Keratinocyte (primary cell): ENCODE results near the gene DTD1. TPM values are rescaled to one million over a fixed set of nuclear protein-coding genes. Genes with fewer than 3 reads are reported as not detected.

Source experiments
- DNase-seq: peaks from one replicate; pipeline ENCODE4 v3.0.0-alpha.2; 2011; ENCODE audit warnings: low read depth, missing footprints, low spot score
- FAIRE-seq: peaks from 2 replicates; lab custom pipeline; 2011; peaks lifted over from hg19 to GRCh38; lab: Jason Lieb, UNC
- H2AFZ ChIP-seq: 2 replicates; pipeline ENCODE4 v1.6.0; 2012; ENCODE audit warnings: low read length, control low read depth, inconsistent platforms; ENCODE audit not compliant: control insufficient read depth
- H3K27ac ChIP-seq: 2 replicates; pipeline ENCODE4 v1.5.1; 2011; ENCODE audit warnings: low read length; ENCODE audit not compliant: control insufficient read depth, insufficient read depth
- H3K27me3 ChIP-seq: 3 replicates; pipeline ENCODE4 v1.6.0; 2011; ENCODE audit warnings: low read length; ENCODE audit not compliant: control insufficient read depth, insufficient read depth; ENCODE audit errors: extremely low read depth
- H3K36me3 ChIP-seq, 2 experiments: 2 replicates in 1 of 2; 3 replicates in 1 of 2; pipeline ENCODE4 v1.5.1; 2011; ENCODE audit warnings: low read length in 2 of 2, mild to moderate bottlenecking in 1 of 2; ENCODE audit not compliant: control insufficient read depth in 2 of 2, insufficient read depth in 2 of 2; ENCODE audit errors: extremely low read depth in 1 of 2
- H3K4me1 ChIP-seq: 3 replicates; pipeline ENCODE4 v1.5.1; 2011; ENCODE audit warnings: low read length; ENCODE audit not compliant: control insufficient read depth, insufficient read depth; ENCODE audit errors: extremely low read depth
- H3K4me2 ChIP-seq: 3 replicates; pipeline ENCODE4 v1.6.0; 2011; ENCODE audit warnings: low read depth, low read length; ENCODE audit not compliant: control insufficient read depth, insufficient read depth; ENCODE audit errors: extremely low read depth
- H3K4me3 ChIP-seq, 3 experiments: fragments of 200-600 bp in 1 of 3; sonication (generic) in 1 of 3; 2 replicates in 2 of 3; 3 replicates in 1 of 3; pipeline ENCODE4 v1.5.1; 2011 to 2016; ENCODE audit warnings: low read length in 3 of 3, mild to moderate bottlenecking in 3 of 3, control low read depth in 2 of 3, inconsistent platforms in 1 of 3, low read depth in 1 of 3, mixed read lengths in 1 of 3, mixed run types in 1 of 3, moderate library complexity in 1 of 3; ENCODE audit not compliant: control insufficient read depth in 2 of 3, insufficient read depth in 2 of 3; ENCODE audit errors: extremely low read depth in 1 of 3
- H3K79me2 ChIP-seq: 2 replicates; pipeline ENCODE4 v1.6.0; 2012; ENCODE audit warnings: low read length; ENCODE audit not compliant: control insufficient read depth, insufficient read depth
- H3K9ac ChIP-seq: 3 replicates; pipeline ENCODE4 v1.6.0; 2011; ENCODE audit warnings: low read length; ENCODE audit not compliant: control insufficient read depth, insufficient read depth; ENCODE audit errors: extremely low read depth
- H3K9me1 ChIP-seq: 3 replicates; pipeline ENCODE4 v1.6.0; 2011; ENCODE audit warnings: low read length; ENCODE audit not compliant: control insufficient read depth, insufficient read depth; ENCODE audit errors: extremely low read depth
- H3K9me3 ChIP-seq: 2 replicates; pipeline ENCODE4 v1.5.1; 2012; ENCODE audit warnings: low read depth, low read length; ENCODE audit not compliant: control insufficient read depth
- H4K20me1 ChIP-seq: 3 replicates; pipeline ENCODE4 v1.6.0; 2011; ENCODE audit warnings: low read length; ENCODE audit not compliant: control insufficient read depth, insufficient read depth; ENCODE audit errors: extremely low read depth
- EZH2 ChIP-seq: IDR thresholded peaks from one replicate; pipeline ENCODE4 v1.6.1; 2012; ENCODE audit warnings: inconsistent platforms, mild to moderate bottlenecking, low read length, moderate library complexity
- dilution Hi-C: fragments of 300-500 bp; cut with MboI; formaldehyde crosslinking; loops from one replicate; pipeline ENCODE4 v1.7.0; 2020; ENCODE audit warnings: low sequenced_read_pairs; ENCODE audit not compliant: extremely low pct_ligation_motif_present
- polyA plus RNA-seq, 5 experiments: library from polyadenylated mRNA; depleted of rRNA in 3 of 5; stranded (reverse) in 3 of 5; stranded (forward) in 1 of 5; unstranded in 1 of 5; fragments of >200 nt; gene quantifications; 1 replicate in 1 of 5; 2 replicates in 3 of 5; 3 replicates in 1 of 5; pipeline versions ENCODE4 v1.2.1 to v1.2.3, GENCODE V29; 2011 to 2012; ENCODE audit warnings: missing spikeins in 2 of 5, low read depth in 1 of 5, low replicate concordance in 1 of 5
- TF ChIP-seq, protein P1 (sequence below), 3 experiments: IDR thresholded peaks in 1 of 3; conservative IDR thresholded peaks in 1 of 3; optimal IDR thresholded peaks in 1 of 3; 2 replicates in 2 of 3; 3 replicates in 1 of 3; pipeline versions ENCODE3 to v1.5.1; 2011; ENCODE audit warnings: low read length in 3 of 3, mild to moderate bottlenecking in 3 of 3, moderate library complexity in 2 of 3, control low read depth in 1 of 3, inconsistent platforms in 1 of 3; ENCODE audit not compliant: insufficient read depth in 2 of 3; ENCODE audit errors: extremely low read depth in 1 of 3

Gene DTD1
- polyA plus RNA-seq, 1 donor (not counting 4 experiments of a cell fraction or from before 2014, with no cell fraction given): 68.3 TPM

DNA sequence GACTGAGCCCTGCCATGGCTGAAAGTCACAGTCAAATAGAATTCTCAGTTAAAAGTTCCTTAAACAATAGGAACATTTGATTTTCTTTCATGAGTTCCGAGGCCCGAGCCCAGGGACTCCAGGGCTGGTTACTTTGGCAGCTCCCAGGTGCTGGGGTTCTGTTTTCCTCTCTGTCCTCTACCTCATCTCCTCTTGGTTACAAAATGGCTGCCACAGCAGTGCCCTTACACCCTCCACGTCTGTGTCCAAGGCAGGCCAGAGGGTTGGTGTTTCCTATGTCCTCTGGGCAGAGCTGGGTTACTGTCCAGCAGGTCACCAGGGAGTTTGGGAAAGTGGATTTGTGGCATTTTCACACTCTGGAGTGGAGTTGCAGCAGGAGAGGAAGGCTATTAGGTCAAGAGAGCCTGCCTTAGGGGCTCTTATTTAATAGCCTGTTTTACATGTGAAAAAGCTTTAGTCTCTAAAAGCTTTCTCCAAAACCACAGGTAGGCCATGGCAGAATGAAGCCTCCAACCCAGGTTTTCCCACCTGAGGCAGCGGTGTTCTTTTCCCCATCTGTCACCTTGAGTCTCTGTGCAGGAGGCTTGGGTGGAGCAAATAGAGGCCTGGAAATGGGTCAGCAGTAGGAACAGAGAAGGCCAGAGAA is 111.0 kb downstream of the DTD1 start:
- Histone ChIP-seq H4K20me1 (no peaks in the 10 kb centered on the region), H3K79me2 (no peaks in the 10 kb centered on the region), H3K9me1 (no peaks in the 10 kb centered on the region), H3K9me3 (no peaks in the 10 kb centered on the region), H3K9ac (no peak overlapping the region), H3K27ac (no peak overlapping the region), H3K4me3 (no peak overlapping the region), H3K27me3 (no peaks in the 10 kb centered on the region), H3K4me2 (no peak overlapping the region), H3K4me1 (peaks cover 6% of the 10 kb centered on the region), H2AFZ (no peak overlapping the region), H3K36me3 (peaks cover 3 to 4% of the 10 kb centered on the region in 2 experiments)
- TF ChIP-seq, protein P1, sequence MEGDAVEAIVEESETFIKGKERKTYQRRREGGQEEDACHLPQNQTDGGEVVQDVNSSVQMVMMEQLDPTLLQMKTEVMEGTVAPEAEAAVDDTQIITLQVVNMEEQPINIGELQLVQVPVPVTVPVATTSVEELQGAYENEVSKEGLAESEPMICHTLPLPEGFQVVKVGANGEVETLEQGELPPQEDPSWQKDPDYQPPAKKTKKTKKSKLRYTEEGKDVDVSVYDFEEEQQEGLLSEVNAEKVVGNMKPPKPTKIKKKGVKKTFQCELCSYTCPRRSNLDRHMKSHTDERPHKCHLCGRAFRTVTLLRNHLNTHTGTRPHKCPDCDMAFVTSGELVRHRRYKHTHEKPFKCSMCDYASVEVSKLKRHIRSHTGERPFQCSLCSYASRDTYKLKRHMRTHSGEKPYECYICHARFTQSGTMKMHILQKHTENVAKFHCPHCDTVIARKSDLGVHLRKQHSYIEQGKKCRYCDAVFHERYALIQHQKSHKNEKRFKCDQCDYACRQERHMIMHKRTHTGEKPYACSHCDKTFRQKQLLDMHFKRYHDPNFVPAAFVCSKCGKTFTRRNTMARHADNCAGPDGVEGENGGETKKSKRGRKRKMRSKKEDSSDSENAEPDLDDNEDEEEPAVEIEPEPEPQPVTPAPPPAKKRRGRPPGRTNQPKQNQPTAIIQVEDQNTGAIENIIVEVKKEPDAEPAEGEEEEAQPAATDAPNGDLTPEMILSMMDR (optimal IDR thresholded peaks at IDR 0.05 in 1 of 3, IDR thresholded peaks at IDR 0.05 in 1 of 3, conservative IDR thresholded peaks at IDR 0.05 in 1 of 3; ENCODE audit: extremely low read depth in 1 of 3, insufficient read depth in 2 of 3, low read length in 3 of 3): no peak
- no peak for TF ChIP-seq EZH2
- DNase-seq: no peak
- dilution Hi-C loops: no loop called here
- FAIRE-seq: no peak

DNA sequence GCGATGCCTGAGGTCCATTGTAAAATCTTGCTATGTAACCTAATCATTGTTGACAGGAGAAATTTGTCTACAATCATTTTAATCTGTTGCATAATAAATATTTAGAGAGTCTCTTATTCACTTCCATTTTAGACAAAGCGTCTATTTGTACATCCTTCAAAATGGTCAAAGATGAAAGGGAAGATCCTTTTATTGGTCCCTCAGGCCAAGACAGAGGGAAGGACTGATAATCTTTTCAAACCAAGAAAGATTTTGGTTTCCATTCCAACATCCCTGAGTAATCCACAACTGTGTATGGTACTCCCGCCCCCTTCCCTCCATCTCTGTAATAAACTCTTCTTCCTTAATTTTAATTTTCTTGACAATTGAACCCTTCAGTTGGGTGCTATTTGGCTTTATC is 114.1 kb downstream of the DTD1 start:
- Histone ChIP-seq H3K27me3 (no peaks in the 10 kb centered on the region), H3K27ac (no peak overlapping the region), H3K4me1 (peaks cover 6% of the 10 kb centered on the region), H2AFZ (no peak overlapping the region), H3K4me2 (no peak overlapping the region), H3K36me3 (peaks cover 3 to 4% of the 10 kb centered on the region in 2 experiments), H3K9me1 (no peaks in the 10 kb centered on the region), H3K9ac (no peak overlapping the region), H3K9me3 (no peaks in the 10 kb centered on the region), H3K4me3 (no peak overlapping the region), H4K20me1 (no peaks in the 10 kb centered on the region), H3K79me2 (no peaks in the 10 kb centered on the region)
- TF ChIP-seq, protein P1 (optimal IDR thresholded peaks at IDR 0.05 in 1 of 3, IDR thresholded peaks at IDR 0.05 in 1 of 3, conservative IDR thresholded peaks at IDR 0.05 in 1 of 3; ENCODE audit: extremely low read depth in 1 of 3, insufficient read depth in 2 of 3, low read length in 3 of 3): no peak
- no peak for TF ChIP-seq EZH2
- dilution Hi-C loops: no loop called here
- DNase-seq (no peak), FAIRE-seq (no peak)
